Activated CD8-positive, alpha-beta memory T cell treated with anti-CD3 and anti-CD28 coated beads for 48 hours (primary cell): Measurements from ENCODE around the gene NUP133.
"Not testable (repeated sequence)": the region's sequence is repeated elsewhere in the genome, so short reads cannot be mapped to it uniquely, and the experiment has no call there.

Experiments
- DNase-seq, 3 experiments: peaks; one replicate each; pipeline ENCODE4 v3.0.0-alpha.2; 2020; ENCODE audit warnings: low read depth in 2 of 3, low spot score in 2 of 3

The NUP133 gene

DNA sequence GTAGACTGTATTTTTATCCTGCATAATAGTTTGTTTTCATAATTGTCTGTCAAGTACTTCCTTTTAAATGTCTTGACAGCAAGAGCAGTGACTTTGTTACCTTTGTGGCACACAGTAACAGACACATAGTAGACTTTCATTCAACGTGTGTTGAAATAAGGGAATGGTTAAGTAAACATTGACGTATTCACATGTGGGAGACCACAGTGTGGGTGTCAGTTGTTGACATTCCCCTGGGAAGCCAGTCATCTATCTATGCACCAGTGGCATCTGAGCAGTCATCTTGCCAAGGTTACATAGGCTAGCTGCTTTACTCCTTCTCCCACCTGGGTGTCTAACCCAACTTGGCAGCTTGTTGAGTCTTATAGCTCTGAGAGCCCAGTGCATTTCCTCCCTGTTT lies 1.4 kb upstream of the NUP133 start:
- DNase-seq = no peak

DNA sequence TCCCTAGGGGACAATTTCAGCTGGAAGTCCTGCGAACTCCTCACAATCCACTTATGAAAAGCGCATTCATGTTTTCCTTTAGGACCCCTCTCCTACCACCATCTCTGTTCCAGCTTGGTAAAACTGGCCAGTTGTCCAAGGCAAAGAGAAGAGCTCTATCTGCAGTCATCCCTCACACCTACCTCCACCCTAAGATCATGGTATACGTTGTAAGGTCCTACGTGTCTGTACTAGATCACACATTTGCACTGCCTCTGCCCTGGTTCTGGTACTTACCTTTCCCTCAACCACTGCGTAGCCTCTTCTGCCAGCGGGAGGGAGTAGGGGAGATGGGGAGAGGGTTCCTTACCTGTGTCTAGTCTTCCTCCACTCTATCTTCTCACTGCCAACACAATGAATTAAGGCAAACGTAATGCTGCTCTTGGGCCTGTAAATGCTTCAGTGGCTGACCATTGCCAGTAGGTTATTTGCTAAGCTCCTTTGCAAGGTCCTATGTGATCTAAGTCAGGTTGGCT lies 739 bp upstream of the NUP133 start:
- peak in 1 of 3 experiments; percentile 3 for DNase-seq

DNA sequence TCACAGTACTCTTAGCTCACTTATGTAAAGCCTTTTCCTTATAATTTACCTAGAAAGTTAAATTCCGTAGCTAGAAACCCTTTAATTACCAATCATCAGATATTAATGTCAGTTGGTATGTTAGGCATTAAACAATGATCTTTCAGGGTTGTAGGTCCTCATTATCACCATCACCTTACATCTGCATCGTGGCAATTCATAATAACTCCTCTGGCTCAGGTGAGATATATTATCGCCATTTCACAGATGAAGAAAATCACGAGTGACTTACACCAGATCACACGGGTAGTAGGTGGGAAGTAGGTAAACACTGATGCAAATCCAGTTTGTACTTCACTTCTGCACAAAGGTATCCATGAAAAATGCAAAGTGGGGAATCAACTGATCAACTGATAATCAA lies 639 bp downstream of the NUP133 start:
- no peak for DNase-seq

DNA sequence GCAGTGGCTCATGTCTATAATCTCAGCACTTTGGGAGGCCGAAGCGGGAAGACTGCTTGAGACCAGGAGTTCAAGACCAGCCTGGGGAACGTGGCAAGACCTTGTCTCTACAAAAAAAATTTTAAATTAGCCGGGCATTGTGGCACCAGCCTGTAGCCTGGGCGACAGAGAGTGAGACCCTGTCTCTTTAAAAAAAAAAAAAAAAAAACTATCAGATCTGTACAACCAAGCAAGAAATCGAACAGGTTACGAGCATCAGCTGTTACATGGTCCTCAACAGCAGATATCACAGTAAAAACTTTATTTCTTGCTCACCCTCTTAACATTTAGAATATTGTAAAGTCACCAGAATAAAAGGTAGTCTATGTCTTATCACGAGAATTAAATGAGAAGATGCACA lies 1.5 kb downstream of the NUP133 start:
- no peak for DNase-seq

DNA sequence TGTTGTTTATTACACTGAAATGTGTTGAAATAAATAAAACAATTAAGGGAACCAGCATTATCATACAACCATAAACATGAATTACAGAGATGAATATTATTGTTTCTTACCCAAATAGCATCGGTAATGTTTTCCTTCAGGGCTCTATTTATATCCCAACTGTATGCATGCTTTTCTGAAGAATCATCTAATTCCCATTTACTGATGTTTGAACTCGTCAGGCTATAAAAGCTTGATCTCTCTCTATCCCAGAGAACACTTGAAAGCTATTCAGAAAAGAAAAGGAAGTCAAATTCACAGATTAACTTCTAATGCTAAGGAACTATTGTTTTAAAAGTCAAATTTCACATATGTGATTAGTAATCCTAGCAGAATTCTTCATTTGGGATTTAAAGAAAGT lies 12.4 kb downstream of the NUP133 start:
- DNase-seq = no peak

DNA sequence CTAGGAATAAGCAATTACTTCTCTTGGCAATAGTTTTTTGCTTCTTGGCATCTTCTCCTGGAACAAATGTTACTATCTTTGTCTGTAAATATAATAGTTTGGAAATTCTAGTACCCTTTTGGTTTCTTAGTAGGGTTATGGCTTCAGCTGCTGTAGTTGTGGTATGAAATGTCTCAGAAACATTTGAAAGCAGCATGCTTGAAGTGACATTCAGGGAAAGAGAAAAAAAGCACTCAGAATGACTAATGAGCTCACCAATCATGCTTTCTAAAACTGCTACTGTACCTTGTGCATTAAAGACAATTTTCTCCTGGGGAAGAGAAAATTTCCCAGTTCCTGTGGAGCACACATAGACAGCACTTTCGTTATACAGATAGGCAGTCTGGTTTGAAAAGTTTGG lies 21.0 kb downstream of the NUP133 start:
- no peak for DNase-seq

DNA sequence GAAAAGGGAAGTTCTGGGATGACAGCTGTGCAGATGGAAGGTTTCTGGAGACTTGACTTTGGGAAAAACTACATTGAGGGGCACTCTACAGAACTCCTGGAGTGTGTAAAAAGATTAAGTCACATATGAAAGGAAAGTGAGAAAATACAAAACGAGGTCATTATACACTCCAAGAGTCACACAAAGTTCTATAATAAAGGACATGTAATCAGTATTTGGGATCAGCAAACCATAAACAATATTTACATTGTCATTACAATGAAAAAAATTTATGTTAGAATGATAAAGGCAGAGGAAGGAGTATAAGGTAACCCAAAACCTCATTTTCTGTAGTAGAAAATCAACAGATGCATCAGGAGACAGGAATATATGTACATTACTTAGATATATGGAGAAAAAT lies 22.8 kb downstream of the NUP133 start:
- DNase-seq = no peak

DNA sequence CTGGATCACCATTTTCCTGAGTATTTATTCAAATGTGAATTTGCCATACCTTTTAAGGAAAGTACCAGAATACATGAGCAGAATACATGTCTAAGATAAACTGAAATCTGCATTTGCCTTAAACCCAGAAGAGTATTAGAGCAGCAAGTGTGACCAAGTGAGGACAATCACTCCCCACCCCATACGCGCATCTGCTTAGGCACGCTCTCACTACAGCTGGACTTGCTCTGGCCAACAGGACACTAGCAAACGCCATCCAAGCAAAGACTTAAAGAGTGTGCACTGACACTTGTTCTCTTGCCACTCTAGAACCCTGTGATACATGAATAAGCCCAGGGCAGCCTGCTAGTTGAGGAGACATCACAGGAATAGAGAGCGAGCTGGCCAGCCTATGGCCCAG lies 25.6 kb downstream of the NUP133 start:
- no peak for DNase-seq

DNA sequence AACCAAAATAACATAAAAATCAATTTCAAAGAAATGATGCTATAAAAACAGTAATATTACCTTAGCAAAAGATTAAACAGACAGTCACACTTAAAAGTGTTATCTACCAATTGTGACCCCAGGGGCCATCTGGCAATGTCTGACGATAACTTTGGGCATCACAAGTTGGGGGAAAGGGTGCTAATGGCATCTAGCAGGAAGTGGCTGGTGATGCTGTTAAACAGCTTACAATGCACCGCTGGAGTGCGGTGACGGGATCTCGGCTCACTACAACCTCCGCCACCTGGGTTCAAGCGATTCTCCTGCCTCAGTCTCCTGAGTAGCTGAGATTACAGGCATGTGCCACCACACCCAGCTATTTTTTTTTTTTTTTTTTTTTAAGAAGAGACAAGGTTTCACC lies 27.6 kb downstream of the NUP133 start:
- no peak for DNase-seq

DNA sequence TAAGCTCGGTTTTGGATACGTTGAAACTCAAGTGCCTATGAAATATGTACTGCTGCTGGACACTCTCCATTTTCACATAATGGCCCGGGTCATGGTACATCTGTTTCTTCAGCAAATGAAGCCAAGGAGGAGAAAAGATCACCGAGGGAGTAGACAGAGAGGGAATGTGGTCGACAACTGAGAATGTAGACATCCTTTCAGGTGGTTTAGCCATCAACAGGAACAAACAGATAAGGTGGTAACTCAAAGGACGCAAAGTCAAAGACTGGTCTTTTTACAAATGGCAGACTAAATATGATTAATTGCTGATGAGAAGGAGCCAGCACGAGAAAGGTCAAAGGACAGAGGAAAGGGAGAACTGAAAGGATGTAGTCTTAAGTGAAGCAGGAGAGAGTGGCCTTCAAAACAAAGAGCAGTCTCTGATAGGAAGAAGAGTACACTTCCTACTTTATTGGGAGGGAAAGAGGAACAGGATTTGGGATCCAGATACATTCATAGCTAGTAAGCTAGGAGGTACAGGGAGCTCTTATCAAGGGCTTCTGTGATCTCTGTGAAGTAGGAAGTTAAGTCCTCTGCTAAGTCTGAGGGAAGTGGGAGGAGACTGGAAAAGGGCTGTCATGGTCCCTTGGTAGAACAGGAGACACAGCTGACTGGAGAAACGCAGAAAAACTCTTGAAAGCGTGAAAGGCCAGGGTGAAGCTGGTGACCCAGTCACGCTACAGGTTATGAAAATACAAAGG lies 28.3 kb downstream of the NUP133 start:
- DNase-seq = no peak

DNA sequence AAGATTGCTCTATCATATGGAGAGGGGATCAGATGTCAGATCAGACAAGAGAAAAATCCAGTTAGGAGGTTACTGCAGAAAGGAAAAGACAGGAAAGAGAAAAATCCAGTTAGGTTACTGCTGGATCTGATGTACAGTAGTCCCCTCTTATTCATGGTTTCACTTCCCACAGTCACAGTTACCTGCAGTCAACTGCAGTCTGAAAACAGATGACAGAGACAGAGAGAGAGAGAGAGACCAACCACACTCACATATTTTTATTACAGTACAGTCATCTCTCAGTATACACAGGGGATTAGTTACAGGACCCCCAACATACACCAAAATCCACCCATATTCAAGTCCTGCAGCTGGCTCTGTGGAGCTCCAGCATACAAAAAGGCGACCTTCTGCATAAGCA lies 29.3 kb downstream of the NUP133 start:
- DNase-seq = no peak

DNA sequence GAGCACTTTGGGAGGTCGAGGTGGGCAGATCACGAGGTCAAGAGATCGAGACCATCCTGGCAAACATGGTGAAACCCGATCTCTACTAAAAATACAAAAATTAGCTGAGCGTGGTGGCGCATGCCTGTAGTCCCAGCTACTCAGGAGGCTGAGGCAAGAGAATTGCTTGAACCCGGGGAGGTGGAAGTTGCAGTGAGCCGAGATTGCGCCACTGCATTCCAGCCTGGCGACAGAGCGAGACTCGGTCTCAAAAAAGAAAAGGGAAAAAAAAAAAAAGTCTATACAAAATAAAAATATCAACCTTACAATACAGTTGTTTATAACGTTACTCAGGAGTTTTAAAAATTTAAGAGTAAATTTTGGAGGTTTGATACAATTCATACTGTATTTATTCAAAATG lies 32.3 kb downstream of the NUP133 start:
- not testable (repeated sequence) for DNase-seq

DNA sequence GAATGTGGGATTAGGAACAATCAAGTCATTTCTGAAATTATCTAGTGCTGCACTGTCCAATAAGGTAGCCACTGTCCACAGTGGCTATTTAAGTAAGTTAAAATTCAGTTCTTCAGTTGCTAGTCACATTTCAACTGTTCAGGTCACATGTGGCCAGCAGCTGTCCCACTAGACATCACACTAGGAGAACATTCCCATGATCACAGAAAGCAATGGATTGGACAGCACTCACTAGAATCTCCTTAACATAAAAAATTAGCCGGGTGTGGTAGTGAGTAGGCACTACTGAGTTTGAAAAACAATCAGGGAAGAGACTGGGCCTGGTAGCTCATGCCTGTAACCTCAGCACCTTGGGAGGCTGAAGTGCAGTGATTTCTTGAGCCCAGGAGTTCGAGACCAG lies 33.6 kb downstream of the NUP133 start:
- DNase-seq = no peak

DNA sequence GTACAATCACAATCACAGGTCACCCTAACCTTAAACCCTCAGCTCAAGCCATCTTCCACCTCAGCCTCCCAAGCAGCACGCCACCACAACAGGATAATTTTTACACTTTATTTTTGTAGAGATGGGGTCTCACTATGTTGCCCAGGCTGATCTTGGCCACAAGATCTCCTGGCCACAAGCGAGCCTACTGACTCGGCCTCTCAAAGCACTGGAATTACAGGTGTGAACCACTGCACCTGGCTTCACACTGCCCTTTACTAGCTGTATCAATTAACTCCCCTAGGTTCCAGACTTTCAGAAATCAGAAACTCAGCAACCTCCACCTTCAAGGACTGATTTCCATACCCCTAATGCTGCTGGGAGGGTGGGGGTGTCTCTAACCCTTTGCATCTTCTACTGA lies 37.0 kb downstream of the NUP133 start:
- no peak for DNase-seq

DNA sequence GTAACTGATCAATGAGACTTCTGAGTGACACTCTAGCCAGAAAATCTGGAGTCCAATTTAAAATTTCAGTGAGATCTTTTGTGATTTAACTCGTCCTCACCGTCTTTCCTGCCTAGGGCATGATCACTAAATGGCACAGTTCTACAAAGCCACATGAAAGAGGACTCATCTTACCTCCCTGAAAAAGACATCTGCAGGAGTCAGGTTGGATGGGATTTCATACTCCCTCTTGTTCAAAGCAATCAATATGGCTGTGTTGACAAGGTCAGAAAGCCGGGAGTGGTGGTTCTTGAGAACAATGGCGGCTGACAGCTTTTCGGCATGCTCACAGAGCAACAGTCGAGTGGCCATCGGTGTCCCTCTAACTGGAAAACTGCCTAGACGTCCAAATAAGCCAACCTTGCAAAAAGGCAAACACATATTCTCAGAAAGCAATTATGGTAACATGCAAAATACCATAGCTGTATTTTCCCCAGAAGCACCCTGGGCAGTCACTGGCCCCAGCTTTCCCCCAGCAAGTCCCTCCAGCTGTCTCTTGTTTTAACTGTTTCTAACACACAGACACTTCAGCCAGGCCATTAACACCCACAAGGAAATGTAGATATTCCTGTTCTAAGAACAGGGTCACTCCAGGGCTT lies 37.6 kb downstream of the NUP133 start:
- DNase-seq = no peak

DNA sequence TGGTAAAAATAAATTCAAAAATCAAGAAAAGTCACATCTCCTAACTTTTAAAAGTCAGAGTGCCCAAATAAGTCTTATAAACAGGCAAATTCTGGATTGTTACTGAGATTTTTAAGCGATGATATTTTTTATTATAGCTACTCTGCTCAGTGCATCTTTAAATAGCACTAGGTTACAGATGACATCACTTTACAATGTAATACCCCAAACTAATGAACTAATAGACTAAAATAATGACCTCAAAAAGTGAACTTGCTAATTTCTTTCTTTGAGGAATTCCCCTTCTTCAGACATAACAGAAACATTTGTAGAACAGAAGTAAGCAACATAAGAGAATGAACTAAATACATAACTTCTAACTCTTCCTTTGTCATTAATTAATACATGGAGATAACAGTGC lies 41.3 kb downstream of the NUP133 start:
- DNase-seq = no peak

DNA sequence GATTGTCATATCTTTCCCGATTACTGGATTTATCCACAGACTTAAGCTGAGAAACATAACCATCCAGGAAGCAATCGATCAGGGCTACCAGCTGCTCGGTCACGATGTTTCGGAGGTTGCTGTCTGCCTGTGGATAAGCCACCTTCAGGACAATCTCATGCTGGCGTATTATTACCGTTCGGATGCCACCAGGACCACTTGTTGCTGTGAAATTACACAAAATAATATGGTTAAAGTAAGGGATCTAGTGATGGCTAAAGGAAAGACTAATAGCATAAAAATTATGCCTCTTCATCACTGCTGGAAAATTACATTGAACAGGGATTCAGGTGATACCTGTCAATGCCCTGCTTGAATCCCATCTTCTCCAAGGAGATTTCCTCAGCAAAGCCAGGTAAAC lies 43.5 kb downstream of the NUP133 start:
- DNase-seq = no peak

DNA sequence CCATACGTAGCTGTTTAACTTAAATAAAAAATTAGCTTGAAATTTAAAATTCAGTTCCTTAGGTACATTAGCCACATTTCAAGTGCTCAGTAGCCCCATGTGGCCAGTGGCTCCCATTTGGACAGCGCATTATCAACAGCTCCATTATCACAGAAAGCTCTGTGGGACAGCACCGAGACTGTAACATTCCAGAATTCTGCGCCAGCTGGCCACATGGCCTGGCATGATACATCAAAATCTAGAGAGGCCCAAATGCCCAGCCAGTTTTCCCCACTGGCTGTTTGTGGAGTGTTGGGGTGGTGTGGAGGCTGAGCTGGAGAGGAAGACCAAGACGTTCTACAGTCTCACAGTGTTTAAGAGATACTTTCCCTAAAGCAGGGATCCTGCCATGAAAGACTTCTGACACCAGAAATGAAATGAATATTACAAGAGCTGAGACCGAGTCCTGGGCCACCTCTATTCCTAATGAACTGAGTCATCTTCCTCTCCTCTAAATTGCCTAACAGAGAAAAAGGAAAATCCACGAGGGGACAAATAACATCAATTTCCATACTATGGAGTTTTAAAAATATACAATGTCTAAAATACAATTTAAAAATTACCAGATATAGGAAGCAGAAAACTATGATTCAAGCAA lies 47.0 kb downstream of the NUP133 start:
- DNase-seq = no peak

DNA sequence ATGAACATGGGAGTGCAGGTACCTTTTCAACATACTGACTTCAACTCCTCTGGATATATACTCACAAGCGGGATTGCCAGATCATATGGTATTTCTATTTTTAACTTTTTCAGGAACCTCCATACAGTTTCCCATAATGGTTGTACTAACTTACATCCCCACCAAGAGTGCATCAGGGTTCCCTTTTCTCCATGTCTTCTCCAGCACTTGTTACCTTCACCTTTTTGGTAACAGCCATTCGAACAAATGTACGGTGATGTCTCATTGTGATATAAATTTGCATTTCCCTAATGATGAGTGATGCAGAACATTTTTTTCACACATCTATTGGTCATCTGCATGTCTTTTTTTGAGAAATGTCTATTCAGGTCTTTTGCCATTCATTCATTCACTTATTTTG lies 48.3 kb downstream of the NUP133 start:
- no peak for DNase-seq

DNA sequence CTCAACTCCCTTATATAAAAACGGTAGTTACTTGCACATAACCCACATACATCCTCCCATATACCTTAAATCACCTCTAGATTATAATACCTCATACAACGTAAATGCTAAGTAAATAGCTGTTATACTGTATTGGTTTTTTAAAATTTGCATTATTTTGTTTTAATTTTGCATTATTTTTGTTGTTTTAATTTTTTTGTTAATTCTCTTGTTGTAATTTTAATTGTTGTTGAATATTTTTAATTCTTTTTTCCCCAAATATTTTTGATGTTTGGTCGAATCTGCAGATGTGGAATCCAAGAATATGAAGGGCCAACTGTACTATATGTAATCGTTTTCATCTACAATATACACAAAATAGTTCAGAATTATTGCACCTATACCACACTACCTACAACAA lies 50.7 kb downstream of the NUP133 start:
- DNase-seq = no peak

DNA sequence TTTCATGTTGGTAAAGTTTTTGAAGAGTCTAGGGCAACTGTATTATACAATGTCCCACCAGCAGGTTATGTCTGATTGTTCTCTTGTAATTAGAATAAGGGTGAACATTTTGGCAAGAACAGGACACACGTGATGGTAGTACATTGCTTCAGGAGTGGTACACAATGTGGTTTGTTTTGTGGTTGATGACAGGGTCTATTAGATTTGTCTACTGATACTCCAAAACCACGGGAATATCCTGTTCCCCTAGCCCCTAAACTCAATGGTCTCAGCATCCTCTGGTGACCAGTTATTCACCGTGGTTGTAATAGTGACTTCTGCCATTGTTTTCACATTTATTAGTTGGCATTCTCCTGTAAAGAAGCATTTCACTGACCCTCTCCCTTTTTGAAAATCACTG lies 52.1 kb downstream of the NUP133 start:
- no peak for DNase-seq

DNA sequence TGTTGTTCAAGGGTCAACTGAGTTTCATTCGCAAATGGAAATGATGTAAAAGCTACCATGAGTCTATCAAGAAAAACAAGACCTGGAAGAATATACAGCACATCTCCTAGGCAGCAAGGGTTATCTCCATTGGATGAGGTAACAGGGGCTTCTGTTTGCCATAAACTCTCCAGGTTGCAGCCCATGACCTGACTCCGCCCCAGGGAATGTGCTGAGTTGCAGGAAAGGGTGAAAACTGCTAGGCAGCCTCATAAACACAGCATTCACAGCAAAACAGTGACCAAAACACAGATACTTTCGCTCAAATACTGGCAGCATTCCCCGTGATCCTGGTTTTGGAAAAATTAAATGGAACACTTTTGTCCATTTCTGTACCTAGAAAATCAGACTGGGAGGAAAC lies 54.1 kb downstream of the NUP133 start:
- DNase-seq = no peak
